Daoy (cell line): ENCODE measurements around the gene TMEM181. TPM values are rescaled to one million over a fixed set of nuclear protein-coding genes. Genes with fewer than 3 reads are reported as not detected.
A peak's percentile ranks its signal among the peaks of the same experiment; 100 is the strongest.
"Not testable (repeated sequence)": the region's sequence is repeated elsewhere in the genome, so short reads cannot be mapped to it uniquely, and the experiment has no call there.

Experiments used
- DNase-seq: peaks from one replicate; pipeline ENCODE4 v3.0.0-alpha.2; 2015; ENCODE audit warnings: low read depth
- total RNA-seq: library from RNA; depleted of rRNA; stranded (reverse); fragments of >200 nt; shearing (Covaris generic); gene quantifications from 2 replicates; pipeline ENCODE4 v1.2.3, GENCODE V29; 2014; rRNA removed

TMEM181 gene, protein sequence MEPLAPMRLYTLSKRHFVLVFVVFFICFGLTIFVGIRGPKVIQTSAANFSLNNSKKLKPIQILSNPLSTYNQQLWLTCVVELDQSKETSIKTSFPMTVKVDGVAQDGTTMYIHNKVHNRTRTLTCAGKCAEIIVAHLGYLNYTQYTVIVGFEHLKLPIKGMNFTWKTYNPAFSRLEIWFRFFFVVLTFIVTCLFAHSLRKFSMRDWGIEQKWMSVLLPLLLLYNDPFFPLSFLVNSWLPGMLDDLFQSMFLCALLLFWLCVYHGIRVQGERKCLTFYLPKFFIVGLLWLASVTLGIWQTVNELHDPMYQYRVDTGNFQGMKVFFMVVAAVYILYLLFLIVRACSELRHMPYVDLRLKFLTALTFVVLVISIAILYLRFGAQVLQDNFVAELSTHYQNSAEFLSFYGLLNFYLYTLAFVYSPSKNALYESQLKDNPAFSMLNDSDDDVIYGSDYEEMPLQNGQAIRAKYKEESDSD
- 24.1 and 28.3 TPM in 2 replicates for total RNA-seq

DNA sequence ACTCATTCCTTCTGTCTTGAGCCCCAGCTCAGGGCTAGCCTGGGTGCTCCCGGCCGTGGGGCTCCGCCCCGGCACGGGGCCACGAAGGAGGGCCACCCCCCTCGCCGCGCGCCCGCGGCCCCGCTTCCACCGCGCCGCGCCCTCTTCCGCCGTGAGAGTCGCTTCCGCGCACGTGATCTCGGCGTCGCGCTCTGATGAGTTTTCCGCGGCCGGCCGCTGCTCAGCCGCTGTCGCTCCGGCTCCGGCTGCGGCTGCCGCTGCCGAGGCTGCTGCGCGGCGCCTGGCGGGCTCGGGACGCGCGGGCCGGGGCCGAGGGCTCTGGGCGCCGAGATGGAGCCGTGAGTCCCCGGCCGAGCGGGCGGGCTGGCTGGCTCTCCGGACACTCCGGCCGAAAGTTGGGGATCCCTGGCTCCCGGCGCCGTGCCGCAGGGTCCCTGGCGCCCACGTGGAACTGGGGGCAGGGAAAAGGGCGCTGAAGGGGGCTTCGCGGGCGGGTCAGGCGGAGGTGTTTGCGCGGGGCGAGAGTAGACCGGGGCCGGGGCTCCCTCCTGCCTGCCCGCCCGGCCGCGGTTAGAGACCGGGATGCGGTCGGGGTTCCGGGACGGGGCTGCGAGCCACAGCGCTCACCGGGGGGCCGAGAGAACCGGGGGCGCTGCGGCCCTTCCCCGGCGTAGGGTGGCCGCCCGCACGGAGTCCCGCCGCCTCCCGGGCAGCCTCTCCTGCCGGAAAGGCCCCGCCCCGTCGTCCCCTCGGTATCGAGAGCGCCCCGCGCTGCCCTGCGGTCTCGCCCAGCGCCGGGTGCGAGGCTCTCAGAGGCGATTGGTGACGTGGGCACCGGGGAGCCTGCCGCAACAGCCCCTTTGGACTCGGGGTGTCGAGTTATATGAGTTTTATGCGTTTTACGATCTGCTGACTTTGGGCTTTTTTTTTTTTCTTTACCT is at the start of gene TMEM181:
Gene TMEM181 (plus strand): TSS at position 197 of the 941 bp plus-strand sequence. CDS start 134 bp downstream, at position 331.
- DNase-seq = peak; percentile 91

DNA sequence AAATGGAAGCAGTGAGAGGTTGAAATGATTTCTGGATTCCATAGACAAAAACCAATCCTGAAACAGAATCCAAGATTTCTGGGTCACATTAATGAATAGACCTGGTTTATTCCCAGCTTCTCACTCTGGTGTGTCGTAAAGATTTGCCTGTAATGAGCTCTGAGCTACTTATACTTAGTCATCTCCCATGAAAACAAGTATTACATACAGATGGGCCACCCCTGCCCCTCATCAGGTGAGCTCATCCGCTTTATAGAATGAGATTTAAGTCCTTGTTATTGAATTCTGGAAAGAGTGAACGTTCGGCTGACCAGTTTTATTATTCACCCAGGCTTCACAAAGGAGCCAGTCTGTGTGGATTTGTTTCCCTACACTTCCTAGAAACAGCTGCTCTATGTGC is 47.1 kb upstream of the TMEM181 start:
- DNase-seq = no peak

DNA sequence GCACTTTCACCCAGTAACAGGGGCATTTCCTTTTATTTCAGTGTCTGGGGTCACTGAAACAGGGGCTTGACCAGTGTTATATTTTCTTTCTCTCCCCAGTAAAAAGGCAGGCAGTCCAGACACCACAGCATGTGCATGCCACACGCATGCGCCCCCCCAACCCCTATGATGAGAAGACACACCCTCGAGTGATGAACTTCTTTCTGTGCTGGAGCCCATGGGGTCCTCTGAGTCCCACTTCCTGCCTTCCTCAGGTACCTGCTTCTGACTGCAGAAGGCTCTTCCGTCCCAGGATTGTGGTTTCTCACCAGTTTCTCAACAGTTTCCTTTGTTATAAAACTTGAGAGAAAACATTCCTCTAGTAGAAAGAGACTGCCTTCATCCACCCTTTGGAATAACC is 45.7 kb upstream of the TMEM181 start:
- DNase-seq = no peak

DNA sequence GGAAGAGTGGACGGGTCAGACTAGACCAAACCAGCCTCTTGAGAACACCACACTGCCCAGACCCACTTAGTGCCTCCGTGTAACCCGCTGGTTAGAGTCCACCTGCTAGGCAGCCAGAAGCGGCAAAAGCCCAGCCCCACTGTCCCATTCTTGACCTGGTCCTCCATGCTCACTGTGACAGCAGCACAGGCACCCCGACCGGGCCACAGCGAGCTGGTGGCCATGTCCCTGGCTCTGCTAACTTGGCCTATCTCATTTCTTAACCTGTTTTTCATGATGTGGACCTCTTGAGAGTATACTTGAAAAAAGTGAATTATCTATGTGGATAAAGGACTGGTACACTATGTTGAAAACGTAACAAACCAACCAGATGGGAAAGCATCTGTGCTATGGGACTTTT is 44.9 kb upstream of the TMEM181 start:
- no peak for DNase-seq

DNA sequence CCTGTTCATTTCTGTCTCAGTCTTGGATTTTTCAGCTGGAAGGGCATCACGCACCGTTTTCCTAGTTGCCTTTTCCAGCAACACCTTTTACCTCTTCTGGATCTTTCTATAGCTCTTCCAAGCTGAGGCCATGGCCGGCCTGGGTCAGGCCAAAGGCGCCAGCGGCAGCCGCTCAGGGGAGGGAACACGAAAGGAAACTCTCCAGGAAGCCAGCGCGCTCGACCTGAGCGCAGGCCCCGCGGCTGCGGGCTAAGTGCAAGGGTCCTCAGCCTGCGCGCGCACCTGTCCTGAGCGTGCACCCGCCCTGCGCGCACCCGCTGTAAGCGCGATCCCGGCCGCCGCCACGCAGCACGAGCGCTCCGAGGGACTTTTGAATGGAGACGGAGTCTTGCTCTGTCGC is 43.8 kb upstream of the TMEM181 start:
- DNase-seq = no peak

DNA sequence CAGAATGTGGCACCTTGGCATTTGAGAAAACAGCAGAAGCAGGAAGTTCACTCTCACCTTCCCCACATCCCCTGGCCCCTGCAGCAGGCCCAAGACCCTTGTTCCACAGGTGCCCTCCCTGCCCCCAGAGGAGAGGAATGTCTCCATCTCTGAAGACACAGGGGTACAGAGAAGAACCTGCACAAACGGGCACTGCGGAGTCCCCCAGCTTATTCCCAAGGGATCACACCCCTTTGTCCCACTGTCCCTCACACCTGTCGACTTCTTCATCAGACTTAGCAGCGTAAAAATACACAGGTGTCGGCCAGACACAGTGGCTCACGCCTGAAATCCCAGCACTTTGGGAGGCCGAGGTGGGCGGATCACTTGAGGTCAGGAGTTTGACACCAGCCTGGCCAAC is 42.9 kb upstream of the TMEM181 start:
- DNase-seq = no peak

DNA sequence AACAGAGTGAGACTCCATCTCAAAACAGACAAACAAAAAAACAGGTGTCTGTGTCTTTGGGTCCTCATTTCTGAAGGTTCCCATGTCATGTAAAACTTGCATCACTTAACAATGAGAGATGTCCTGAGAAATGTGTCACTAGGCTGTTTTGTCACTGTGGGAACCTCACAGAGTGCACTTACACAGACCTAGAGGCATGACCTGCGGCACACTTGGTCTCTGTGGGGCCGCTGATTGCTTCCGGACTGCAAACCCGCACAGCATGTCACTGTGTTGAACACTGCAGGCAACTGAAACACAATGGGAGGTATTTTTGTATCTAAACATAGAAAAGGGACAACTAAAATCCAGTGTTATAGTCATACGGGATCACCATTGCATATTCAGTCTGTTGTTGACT is 42.3 kb upstream of the TMEM181 start:
- peak; percentile 51 for DNase-seq

DNA sequence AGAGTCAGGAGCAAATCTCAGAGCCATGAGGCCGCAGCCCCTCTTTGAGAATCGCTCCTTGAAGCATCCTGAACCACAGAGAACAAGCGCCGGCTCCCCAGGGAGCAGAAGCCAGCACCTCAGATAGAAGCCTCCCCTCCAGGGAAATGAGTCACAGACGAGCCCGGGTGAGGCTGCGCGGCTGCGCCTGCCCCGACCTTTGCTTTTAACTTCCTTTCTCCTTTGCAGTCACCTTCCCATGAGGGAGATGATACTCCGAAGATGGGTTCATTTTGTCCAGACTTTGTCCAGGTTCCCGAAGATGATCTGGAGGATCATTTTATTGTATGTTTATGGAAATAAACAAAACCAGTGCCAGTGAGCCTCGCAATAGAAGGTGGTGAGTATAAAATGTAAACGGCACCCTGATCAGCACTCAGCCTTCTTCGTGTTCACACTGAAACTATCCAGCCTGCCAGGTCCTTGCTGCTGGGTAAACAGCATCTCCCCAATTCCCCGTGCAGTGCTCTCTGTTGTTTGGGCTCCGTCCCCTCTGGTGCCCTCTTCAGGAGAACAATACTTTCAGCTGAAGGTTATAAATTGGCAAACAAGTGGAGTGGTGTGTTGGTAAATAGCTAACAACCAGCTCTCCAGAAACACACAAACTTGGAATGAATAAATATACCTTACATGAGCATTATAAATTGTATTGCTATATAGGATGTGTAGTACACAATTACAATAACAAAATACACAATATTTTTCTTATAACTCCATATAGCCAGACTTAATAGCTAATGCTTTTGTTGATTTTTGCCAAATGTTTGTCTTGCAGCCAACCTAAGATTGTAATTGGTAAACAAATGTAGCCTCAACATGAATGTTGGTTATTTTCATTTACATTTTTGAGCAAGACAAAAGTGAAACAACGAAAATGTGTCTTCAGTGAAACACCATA is 41.4 kb upstream of the TMEM181 start:
- peak; percentile 87 for DNase-seq

DNA sequence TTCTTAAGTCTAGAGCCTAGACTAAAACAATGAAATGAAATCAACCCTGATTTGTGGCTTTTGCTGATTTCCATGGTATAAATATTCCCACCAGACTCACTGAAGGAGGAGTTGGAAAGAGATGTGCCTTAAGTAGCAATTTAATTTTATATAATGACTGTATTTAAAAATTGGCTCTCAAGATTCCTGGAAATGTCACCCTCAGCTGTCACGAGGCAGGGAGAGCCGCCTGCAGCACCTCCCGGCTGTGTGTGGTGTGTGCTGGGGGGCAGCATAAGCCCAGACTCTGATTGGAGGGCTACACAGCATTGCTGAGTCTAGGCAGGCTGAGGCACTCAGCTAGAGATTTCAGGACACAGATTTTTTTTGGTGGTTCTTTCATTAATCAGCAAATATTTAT is 40.6 kb upstream of the TMEM181 start:
- DNase-seq = no peak

DNA sequence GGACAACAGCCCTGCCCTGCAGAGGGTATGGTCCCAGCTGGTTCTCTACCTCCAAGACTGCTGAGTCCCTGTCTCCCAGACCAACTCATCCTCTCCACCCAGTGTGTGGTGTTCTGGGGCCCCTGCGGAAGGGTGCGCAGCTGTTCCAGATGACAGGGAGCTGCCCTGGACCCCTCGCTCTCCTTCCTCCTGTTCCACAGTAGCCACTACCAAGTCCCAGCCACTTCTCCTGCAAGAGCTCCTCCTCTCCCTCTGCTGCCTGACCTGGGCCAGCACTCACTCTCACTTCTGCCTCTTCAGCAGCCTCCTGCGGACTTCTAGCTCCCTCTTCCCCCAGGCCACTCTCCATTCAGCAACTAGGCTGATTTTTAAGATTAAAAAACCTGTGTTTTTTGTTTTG is 40.1 kb upstream of the TMEM181 start:
- no peak for DNase-seq

DNA sequence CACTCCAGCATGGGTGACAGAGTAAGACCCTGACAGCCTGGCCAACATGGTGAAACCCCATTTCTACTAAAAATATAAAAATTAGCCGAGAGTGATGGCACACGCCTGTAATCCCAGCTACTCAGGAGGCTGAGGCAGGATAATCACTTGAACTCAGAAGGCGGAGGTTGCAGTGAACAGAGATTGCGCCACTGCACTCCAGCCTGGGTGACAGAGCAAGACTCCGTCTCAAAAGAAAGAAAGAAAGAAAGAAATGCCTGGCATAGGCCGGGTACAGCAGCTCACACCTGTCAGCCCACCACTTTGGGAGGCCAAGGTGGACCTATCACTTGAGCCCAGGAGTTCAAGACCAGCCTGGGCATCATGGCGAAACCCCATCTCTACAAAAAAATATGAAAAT is 38.9 kb upstream of the TMEM181 start:
- not testable (repeated sequence) for DNase-seq

DNA sequence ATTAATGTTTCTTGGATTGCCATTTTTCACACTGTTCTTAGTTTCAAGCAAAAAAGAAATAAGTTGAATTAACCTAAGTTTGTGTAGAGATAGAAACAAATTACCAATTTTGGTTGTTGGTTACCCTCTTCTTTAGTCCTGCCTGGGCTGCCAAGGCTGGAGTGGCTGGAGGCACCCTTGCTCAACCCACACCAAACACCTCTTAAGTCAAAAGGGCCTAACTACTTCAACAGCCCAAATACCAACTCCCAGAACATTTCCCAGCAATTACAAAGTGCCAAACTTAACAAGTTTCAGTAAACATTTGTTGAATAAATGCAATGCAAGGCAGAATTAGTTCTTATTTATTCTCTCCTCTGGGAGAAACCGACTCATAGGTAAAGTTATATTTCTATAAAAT is 38.1 kb upstream of the TMEM181 start:
- DNase-seq = no peak

DNA sequence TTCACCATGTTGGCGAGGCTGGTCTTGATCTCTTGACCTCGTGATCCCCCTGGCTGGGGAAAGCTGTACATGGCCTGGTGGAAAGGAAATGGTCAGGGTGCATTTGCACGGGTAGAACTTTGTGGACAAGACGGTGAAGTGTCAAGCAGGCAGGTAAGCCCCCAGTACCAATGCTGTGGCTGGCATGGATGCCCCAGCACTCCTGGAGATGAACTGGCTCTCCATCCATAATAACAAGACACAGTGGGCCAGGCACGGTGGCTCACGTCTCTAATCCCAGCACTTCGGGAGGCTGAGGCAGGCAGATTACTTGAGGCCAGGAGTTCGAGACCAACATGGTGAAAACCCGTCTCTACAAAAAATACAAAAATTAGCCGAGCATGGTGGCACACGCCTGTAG is 37.3 kb upstream of the TMEM181 start:
- DNase-seq = no peak

DNA sequence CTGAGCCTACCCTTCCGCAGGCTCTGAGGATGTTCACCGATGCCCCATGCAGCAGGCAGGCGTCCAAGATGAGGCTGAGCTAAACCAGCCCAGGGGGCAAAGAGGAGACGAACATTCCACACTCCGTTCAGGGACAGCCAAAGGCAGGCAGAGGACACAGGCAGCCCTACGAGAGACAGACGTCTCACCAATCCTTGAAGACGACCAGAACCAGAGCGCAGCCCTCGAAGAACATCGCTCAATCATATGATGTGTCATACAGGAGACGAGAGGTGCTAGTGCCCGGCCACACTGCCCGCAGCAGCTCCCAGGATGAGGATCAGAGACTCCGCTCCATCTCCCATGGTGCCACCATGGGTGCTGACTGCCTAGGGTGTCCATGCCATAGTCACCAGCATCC is 35.6 kb upstream of the TMEM181 start:
- DNase-seq = no peak

DNA sequence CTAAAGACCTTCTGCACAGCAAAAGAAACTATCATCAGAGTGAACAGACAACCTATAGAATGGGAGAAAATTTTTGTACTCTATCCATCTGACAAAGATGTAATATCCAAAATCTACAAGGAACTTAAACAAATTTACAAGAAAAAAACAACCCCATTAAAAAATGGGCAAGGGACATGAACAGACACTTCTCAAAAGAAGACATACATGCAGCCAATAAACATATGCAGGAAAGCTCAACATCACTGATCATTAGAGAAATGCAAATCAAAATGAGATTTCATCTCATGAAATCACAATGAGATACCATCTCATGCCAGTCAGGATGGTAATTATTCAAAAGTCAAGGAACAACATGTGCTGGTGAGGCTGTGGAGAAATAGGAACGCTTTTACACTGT is 32.0 kb upstream of the TMEM181 start:
- not testable (repeated sequence) for DNase-seq

DNA sequence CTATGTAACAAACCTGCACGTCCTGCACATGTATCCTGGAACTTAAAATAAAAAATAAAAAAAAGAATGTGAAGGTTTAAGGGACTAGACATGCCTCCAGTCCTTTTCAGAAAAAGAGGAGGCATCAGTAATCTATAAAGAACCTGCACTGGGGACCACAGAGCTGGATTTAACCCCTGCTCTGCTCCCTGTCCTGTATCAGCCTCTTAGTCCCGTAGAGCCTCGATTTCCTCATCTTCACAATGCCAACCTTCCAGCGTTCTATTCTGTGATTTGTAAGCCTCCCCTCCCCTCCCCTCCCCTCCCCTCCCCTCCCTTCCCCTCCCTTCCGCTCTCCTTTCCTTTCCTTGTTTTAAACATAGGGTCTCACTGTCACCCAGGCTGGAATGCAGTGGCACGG is 31.1 kb upstream of the TMEM181 start:
- no peak for DNase-seq

DNA sequence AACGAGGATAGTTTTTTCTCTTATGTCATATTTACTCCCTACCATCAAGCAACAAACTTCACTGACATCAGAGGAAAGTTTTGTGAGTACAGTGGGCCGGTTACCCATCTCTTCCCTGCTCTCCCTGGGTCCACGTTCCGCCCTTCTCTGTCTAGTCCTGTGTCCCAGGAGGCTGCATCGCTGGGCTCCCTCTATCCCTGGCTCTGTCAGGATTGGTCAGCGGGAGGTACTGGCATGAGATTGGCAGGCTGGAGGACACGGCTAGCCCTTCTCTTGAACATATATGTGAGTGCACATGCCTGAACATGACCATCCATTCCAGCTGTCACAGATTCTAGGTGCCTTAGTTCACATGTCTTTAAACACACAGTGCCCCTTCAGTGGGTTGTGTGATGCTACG is 30.3 kb upstream of the TMEM181 start:
- DNase-seq = no peak

DNA sequence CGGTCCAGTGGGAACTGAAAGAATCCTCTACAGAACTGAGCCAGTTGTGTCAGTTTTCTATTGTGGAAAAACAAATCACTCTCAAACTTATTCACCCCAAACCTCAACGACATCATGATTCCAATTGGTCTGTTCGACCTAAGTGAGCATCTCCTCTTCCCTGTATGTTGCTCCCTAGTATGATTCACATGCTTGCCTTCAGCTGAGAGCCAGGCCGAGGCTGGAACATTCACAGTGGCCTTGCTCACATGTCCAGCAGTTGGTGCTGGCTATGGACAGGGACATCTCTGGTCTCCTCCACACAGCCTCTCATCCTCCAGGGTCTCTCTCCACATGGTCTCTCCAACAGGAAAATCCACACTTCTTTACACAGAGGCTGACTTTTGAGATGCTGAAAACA is 28.3 kb upstream of the TMEM181 start:
- no peak for DNase-seq

DNA sequence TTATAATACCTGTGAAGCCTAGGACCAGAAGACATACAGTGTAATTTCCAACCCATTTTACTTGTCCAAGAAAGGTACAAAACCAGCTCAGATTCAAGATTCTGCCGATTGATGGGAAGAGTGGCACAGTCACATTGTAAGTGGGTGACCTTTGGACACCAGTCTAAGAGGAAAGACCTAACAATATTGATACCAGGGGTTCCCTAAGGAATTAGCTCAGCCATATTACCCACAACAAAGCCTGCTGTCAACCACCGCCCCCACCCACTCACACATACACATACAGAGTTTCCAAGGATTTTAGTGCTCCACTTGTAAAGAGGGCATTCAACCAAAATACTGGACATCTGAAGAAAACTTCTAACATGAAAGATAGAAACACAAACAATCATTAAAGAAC is 27.9 kb upstream of the TMEM181 start:
- DNase-seq = no peak

DNA sequence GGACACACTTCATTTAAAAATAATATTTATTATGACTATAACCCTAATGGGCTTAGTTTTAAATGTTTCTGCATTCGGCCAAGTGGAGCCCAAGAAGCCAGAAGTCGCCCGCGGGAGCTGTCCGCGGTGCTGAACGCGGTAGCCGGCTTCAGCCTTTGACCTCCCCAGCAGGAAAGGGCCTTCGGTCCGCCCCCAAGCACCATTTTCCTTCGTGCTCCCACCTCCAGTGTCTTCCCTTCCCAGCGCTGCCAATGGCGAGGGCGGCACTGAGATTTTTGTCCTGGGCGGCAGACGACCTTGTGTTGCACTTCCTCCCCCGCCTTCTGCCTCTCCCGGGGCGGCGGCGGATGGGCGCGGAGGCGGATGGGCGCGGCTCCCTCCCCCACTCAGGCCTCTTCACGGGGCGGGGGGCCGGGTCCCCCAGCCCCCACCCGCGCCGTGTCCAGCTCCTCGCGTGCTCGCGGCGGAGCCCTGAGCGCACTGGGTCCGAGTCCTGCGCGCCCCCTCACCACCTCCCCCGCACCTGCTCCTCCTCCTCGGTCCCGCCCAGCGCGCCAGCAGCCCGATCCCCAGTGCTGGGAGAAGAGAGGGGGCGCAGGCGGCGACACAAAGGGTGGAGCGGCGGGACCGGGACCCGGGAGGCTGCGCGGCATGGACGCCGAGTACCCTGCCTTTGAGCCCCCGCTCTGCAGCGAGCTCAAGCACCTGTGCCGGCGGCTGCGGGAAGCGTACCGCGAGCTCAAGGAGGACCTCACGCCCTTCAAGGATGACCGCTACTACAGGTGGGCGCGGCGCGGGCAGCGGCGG is 23.6 kb upstream of the TMEM181 start:
- DNase-seq = peak; percentile 84
